GF-D8 (cell line): Measurements from ENCODE around the gene RBPMS2.

Source experiments
- DNase-seq: peaks from one replicate; lab custom pipeline; 2025; lab: John Stamatoyannopoulos, UW

The RBPMS2 gene

DNA sequence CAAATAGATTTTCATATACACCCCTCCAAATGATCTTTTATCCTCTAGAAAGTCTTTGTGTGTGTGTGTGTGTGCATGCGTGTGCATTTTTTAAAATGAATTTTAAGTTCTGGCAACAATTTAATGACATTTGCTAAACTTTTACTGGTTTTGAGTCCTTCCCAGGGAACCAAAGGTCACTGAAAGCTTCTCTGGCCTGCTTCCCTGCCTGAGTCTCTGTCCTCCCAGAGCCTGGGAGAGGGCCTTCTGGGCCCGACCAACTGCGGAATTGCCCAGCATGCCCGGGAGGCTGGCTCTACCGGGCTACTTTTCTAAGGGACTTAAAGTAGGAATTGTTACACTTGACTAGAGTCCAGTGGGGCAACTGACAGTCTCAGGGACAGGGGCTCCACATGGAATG, 7.4 kb upstream of the RBPMS2 start:
- DNase-seq = no peak

DNA sequence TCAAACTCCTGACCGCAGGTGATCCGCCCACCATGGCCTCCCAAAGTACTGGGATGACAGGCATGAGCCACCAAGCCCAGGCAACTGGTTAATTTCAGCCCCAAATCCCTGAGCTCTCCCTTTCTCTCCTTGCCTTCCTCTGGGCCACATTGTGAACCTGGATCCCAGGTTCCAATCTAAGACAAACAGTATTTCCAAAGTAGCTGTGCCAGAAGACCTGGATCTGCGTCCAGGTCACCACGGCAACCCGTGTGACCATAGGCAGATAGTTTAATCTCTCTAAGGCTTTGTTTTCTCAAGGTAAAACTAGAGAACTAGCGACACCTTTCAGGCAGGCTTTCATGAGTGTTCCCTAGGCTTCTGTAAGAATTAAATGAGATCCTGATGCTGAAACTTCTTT, 5.9 kb upstream of the RBPMS2 start:
- no peak for DNase-seq

DNA sequence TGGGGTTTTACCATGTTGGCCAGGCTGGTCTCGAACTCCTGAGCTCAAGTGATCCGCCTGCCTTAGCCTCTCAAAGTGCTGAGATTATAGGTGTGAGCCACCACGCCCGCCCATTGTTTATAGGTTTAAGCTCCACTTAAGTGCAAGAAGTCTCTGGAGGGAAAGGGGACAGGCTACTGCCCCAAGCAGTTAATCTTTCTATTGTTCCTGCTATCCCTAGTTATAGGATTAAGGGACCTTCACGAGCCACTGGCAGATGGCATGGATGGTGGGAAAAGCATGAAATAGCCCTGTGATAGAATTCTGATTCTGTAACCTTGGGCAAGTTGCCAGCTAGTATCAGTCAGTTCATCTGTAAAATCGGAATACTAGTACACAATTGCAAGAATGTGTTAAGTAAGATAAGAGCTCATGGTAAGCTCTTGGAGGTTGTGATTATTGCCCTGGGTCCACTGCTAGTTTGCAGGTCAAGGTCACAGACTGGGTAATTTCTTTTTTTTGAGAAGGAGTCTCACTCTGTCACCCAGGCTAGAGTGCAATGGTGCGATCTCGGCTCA, 5.3 kb upstream of the RBPMS2 start:
- no peak for DNase-seq

DNA sequence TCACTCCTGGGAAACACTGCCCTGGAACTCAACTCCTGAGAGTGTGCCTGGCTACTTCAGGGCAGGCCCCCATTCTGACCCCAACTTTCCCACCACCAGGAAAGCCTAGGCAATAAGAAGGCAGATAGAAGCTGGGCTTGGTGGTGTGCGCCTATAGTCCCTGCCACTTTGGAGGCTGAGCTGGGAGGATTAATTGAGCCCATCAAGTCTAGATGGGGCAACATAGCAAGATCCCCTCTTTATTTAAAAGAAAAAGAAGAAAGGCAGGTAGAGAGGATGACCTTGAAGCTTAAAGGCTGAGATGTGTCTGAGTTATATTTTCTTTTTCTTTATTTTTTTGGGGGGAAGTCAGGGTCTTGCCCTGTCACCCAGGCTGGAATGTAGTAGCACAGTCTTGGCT, 4.2 kb upstream of the RBPMS2 start:
- DNase-seq = no peak

DNA sequence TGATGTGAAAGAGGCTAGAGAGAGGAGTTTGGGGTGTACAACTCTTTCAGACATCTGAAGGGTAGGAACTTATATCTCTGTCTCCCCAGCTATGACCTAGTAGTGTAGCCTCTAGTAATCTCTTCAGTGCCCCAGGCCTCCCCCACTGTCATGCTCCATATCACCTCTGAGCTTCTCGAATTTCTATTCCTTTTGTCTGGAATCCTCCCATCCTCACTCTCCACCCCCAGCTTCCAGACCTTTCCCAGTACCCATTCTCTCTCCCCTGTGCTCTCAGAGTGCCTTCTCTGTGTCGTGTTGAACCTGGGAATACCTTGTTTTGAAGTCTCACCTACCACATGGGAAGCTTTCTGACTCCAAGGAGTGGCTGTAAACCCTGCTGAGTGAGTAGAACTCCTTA, 3.6 kb upstream of the RBPMS2 start:
- DNase-seq = no peak

DNA sequence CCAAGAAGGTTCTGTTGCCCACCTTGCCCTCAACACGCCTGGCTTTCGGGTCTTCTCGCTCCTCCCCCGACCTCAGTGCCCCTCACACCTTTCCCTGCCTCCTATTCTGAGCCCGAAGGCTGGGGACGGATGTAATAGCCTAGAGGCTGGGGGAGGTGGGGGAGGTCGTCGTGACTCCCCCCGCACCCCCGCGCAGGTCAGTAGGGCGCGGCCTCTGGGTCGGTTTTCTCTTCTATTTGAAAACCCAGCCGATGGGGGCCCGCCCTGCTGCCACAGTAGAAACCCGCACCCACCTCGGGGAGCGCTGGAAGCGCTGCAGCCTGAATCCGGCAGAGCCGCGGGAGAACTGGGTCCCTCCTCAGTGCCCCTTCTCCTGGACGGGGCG, 1.0 kb upstream of the RBPMS2 start:
- DNase-seq = no peak

DNA sequence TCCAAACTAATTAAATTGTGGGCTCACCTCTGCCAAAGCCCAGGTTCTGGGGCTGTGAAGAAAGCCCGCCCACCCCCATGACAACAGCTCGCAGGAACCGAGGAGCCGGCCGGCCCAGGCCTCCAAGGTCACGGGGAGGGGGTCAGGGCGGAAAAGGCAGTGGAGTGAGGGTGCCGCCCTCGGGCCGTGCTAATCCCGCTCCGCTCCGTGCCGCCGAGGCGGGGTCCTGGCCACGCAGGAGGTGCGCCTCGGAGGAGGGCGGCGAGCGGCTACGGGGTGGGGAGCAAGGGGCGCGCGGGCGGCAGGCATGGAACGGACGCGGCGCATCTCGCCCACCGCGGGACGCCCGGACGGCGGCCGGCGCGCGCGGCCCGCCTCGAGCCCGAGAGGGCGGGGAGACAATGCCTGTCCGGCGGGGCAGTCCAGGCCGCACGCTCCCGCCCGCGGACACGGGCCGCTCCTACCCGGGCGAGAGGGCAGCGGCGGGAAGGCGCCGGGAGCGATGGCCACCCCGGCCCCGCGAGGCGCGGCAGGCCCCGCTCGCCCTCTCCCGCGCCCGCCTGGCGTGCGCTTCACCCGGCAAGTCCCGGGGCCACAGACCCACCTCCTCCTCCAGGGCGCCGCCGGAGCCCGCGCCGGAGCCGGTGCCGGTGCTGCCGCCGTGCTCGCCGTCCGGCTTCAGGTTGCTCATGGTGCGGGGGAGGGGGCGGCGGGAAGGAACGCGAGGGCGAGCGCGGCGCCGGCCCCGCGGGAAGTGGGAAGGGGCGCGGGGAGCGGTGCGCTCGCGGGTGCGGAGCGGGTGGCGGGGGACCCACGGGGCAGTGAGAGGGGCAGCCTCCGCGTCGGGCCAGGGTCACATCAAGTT, 528 bp downstream of the RBPMS2 start:
- no peak for DNase-seq

DNA sequence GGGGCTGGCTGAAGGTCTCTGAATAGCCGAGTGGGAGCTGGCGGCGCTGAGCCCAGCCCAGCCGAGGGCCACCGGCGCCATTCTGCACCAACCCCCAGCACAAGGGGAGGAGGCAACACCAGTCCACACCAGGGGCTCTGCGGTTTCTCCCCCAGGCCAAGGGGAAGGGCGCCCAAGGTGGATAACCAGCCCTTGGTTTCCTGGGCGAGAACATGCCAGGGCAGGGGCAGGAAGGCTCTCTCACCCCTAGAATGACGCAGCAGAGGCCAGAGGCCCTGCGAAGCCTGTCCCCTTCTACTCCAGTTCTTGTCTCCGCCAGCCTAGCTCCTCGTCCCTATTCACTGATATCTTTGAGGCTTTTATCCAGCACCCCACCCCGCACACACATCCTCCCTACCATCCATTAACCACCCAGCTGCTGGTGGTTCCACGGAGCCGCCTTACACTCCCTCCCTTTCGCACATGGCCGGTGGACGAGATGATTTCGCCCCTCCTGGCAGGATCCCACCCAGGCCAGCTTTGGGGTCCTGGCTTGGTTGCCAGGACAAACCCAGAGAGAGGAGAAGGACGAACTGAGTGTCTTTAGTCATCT, 1.3 kb downstream of the RBPMS2 start:
- DNase-seq = no peak

DNA sequence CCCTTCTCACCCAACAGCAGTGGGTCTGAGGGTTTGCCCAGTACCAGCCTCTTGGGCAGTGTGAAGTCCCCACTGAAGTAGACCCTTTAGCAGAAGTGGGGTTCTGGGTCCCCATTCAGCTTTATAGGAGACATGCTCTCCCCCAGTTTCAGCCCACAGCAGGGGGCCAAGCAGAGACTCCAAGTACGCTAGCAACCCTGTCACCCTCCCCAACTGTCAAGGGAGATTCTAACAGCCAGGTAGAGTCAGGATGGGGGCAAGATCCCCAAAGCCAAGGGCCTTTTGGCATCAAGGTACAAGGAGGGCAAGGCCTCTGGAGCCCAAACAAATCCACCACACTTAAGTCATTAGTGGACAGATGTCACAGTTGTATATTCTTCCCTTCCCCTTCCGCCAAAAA, 1.8 kb downstream of the RBPMS2 start:
- no peak for DNase-seq

DNA sequence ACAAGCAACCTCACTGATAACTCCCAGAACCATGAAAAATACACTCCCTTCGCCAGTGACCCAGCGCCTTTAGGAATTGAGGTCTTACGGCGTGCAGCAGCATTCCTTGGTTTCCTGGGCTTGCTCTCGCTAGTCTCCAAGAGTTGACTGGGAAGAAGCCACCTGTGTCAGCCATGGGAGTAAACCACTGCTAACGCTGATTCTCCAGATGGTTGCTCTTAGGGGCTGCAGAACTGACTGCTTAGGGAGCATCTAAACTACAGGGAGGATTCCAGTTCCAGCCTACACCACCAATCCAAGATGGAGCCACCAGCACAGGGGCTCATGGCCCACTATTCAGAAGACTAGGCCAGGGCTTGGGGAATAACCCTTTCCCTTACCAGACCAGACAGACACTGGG, 2.4 kb downstream of the RBPMS2 start:
- DNase-seq = no peak

DNA sequence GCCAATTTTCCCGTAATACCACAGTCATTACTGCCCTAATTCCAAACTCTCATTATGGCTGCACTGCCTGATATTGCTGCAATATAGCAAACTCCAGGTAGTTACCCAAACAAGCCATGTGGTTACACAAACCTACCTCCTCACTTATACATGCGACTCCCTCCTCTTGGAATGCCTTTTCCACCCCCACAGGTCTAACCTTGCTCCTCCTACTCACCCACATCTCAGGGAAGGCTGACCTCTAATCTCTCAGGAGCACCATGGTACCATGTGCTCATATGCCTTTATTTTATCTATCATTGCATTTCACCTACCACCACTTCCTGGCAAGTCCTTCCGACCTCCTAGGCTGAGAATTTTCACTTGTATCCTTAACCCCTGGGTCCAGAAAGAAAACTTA, 2.9 kb downstream of the RBPMS2 start:
- DNase-seq = no peak

DNA sequence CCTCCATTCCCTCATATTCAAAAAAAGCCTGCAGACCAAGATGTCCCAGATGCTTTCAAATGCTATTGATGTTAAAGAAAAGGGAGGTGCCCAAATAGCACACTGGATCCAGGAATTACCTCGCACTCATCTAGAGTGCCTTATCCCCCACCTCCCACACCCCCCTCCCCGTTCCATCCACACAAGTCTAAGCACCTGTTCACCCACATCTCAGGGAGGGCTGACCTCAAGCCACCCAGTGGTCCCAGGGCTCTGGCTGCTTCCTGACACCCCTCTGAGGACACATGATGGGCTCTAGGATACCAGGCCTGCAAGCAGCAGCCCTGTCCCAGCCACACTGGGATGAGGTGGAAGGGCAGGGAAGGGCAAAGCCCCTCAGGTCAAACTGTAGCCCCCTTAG, 4.8 kb downstream of the RBPMS2 start:
- no peak for DNase-seq

DNA sequence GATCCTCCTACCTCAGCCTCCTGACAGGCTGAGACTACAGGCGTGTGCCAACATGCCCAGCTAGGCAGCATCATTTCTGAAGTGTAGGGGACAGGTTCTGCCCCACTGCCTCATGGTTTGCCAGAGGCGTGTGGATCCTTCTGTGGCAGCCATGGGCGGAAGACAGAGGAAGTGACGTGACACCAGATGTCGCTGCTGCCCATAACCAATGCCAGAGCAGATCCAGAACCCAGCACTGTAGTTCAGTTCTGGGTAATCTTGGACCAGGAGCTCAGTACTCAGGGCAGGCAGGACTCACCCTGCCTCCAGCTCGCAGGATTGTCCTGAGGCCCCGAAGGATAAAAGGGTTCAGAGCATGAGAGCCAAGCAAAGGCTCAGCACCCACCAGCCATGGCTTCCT, 8.2 kb downstream of the RBPMS2 start:
- DNase-seq = no peak

DNA sequence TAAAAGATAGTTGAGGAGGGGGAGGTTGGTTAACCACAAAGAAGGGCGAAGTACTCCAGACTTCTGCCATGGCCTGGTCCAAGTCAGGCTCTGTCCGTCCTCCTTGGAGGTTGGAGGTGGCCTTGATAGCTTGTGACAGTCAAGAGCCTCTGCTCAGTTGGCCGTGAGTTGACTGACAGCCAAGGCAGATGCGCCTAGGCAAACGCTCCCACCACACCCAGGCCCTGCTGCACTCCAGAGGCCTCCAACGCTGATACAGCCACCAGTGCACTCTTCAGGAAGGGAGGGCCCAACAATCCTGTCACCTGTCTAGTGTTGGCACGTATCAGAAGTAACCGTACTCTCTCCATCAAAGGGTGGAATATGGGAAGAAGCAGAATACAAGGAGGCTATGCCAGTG, 9.3 kb downstream of the RBPMS2 start:
- DNase-seq = no peak

DNA sequence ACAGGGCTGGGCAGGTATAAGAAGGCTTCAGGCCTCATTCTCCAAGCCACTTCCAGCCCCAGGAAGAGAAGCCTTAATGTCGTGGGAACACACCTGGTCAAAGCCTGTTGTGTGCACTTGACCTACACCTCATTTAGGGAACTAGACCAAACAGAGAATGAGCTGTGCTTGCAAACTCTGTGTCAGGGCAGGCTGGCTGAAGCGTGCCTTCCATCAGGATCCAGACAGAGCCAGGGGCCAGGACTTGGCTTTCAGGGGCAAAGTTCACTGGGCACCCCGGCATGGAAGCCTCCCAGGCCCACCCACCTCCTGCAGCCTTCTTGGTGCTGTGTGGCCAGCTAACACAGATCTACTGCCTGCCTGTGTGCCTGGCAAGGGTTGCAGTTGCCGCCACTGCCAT, 11.5 kb downstream of the RBPMS2 start:
- no peak for DNase-seq

DNA sequence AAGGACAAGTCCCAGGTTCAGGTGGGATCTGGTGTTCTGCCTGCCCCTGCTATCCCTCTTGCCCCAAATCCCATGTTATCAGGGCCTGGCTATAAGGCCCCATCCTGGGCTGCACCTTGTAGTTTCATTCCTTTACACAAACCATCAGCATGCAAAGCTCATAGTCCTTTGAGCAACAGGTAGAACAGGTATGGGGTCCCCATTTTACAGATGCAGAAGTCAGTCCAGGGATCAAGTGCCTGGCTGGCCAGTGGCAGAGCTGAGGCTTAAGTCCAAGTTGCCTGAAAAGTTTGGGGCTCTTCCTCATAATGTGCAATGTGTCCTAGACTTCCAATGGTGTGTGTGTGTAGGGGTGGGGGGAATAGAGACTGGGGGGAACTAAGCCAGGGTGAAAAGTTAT, 11.9 kb downstream of the RBPMS2 start:
- DNase-seq = no peak

DNA sequence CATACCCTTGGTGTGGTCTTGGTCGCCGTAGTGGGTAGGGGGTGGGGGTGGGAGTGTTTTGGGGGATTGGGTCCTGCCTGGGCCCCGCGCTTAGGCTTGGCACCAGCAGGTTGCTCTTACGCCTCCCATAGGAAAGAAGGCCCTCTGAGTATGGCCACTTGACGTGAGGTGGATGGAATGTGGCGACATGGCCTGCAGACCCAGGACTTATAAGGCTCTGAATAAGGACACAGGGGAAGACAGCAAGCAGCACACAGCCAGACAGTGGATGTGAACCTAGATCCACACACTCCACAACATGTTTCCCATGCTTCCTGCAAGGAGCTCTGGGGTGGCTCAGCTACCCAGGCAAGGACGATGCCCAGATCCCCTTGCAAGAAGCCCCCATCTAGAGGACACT, 12.4 kb downstream of the RBPMS2 start:
- no peak for DNase-seq

DNA sequence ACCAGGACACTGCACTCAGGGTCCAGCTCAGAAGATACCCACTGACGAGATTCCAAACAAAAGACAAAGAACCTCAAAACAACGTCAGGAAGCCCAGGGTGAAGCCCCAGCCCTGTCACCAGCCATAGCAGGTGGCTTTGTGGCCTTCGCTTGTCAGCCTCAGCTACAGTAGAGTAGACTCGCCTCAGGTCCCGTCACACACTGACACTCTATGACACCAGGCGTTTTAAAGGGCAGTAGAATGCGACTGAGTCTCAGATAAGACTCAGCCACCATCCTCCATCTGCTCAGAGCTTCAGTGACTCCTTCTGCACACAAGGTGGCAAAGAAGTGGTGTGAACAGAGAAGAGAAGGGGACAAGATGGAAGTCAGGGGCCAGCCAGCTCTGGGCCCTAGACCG, 12.8 kb downstream of the RBPMS2 start:
- no peak for DNase-seq

DNA sequence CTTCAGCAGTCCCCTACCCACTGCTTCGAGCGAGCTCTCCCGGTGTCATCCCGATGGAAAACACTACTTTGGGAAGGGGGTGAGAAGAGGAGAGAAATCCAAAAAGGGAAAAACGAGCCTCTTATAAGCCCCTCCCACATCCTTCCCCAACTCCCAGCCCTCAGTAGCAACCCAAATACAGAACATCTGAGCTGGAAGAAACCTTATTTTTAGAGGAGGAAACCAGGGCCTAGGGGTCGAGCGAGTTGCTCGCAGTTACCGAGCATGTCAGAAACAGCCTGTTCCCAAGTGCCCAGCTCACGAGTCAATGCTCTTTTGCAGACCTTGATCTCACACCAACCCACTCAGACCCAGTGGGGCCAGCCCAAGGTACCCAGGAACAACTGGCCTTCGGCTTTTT, 14.2 kb downstream of the RBPMS2 start:
- no peak for DNase-seq

DNA sequence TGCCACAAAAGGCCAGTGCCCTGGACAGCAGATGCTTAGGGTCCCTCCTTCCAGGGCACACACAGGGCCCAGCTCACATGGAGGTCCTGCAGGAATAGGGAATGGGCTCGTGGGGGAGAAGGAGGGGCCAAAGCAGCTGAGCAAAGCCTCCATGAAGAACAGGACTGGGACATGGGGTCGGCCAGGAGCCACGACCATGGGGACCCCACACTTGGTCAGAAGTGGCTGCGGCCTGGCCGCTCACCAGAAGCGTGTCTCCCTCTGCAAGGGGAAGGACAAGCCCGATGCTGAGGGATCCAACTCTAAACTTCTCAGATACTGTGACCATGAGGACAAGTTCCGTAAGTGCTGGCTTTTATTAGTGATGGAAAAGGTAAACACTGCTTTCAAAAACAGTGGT, 15.3 kb downstream of the RBPMS2 start:
- no peak for DNase-seq

DNA sequence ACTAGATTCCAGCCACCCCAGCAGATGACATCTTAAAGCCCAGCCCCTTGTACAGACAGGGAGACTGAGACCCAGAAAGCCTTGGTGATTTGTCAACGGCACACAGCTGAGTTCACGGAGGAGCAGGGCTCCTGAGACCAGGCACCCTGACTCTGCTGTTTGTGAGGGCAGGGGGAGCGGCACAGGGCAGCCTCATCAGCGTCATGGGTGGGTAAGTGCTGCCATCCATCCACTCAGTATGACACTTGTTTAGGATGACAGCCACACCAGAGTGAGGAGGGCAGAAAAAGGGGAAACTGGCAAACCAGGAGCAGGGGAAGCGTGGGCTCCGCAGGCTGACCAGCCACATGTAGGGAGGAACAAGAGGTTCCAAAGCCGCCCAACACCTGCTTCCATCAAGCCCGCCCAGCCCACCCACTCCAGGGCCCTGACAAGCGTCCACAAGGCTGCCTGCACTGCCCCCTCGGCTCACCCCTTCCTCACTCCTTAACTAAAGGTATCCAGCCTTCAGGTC, 19.9 kb downstream of the RBPMS2 start:
- DNase-seq = no peak

DNA sequence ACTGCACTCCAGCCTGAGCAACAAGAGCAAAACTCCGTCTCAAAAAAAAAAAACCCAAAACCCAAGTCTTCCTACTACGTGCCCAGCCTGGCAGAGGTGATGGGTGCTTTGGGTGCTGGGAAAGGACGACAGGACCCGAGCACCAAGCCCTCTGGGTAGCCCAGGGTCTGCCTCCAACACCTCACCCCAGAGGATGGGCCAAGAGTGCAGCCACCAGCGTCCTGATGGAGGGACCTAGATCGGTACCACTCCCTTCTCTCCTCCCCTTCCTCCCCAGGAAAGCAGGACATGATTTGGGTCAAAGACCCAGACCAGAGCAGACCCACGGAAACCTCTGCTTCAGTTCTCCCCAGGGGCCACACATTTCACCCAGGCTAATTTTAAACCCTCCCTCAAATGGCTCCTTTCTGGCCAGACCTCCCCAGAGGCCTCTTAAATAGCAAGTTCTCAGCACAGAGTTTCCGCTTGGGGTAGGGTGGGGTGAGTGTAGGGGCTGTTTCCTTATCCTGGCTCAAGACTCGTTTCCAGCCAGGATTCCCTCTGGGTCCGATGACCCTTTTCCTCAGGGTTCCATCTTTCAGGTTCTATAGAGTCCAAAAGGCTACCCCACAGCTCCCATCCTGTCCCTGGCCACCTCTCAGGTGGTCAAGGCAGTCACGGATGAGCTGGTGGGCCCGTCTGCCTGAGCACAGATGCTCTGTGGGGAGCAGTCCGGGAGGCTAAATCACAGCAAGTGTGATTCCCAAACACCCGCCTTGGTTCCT, 20.5 kb downstream of the RBPMS2 start:
- no peak for DNase-seq
